A673 (cell line): ENCODE measurements around the gene PAX3.

Source experiments
- EZH2 ChIP-seq: fragments of 200-600 bp; sonication (generic); IDR thresholded peaks from 2 replicates; pipeline ENCODE4 v1.6.1; 2017; ENCODE audit warnings: borderline replicate concordance, low read depth, mild to moderate bottlenecking, mixed read lengths, antibody characterized with exemption, low read length; ENCODE audit not compliant: poor library complexity, severe bottlenecking
- TF ChIP-seq, protein P1 (sequence below): fragments of 300-800, 200-600 bp; sonication (generic); conservative IDR thresholded peaks from 2 replicates; pipeline ENCODE4 v1.5.1; 2017; ENCODE audit warnings: low read depth, mild to moderate bottlenecking, antibody characterized with exemption, low read length, moderate library complexity, mixed read lengths

DNA sequence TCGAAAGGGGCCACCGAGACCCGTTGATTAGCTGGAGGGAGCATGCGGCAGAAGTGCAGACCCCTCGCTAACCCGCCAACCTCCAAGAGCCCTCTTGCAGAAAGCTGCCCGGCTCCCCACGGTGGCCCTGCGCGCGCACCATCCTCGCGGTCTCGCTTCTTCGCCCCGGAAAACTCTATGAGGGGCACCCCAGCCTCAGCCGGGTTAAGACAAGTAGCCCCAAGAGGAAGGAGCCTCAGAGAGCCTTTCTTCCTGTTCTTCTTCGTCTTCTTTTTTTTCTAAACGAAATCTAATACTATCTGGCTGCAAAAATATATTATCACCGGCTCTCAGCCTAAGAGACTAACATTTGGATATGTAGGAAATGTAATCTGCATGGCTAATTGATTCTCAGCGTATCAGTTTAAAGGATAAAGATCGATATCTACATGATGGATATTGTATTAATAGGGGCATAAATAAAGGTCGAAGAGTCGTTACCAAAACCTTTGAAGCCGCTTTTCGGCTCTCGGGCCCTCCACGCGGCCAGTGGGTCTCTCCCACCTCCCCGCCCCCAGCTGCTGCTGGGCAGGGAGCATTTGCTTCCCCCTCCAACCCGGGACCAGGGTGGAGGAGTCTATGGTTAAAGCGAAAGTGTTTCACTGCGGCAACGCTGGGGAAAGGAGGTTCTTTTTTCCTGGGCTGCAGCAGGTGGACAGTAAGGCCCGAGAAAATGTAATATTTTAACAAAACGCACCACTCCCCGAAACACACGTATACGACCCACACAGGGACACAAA, 6.1 kb upstream of the PAX3 start:
- TF ChIP-seq, protein P1, sequence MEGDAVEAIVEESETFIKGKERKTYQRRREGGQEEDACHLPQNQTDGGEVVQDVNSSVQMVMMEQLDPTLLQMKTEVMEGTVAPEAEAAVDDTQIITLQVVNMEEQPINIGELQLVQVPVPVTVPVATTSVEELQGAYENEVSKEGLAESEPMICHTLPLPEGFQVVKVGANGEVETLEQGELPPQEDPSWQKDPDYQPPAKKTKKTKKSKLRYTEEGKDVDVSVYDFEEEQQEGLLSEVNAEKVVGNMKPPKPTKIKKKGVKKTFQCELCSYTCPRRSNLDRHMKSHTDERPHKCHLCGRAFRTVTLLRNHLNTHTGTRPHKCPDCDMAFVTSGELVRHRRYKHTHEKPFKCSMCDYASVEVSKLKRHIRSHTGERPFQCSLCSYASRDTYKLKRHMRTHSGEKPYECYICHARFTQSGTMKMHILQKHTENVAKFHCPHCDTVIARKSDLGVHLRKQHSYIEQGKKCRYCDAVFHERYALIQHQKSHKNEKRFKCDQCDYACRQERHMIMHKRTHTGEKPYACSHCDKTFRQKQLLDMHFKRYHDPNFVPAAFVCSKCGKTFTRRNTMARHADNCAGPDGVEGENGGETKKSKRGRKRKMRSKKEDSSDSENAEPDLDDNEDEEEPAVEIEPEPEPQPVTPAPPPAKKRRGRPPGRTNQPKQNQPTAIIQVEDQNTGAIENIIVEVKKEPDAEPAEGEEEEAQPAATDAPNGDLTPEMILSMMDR: no peak
- no peak for TF ChIP-seq EZH2
